Ascending aorta (tissue), 2 donors: ENCODE results near the gene ZNF311. TPM values are rescaled to one million over a fixed set of nuclear protein-coding genes. Genes with fewer than 3 reads are reported as not detected.
A peak's percentile ranks its signal among the peaks of the same experiment; 100 is the strongest.

ENCODE experiments used
- DNase-seq, 2 donors: peaks; one replicate each; pipeline ENCODE4 v3.0.0-alpha.2; 2019; ENCODE audit warnings: low spot score in 2 of 2
- H3K27ac ChIP-seq, 2 donors: fragments of 200-600 bp; sonication (generic); one replicate each; pipeline ENCODE4 v1.5.1; 2016 to 2017; ENCODE audit warnings: mild to moderate bottlenecking in 1 of 2
- H3K27me3 ChIP-seq: fragments of 200-600 bp; sonication (generic); one replicate; pipeline ENCODE4 v1.5.1; 2017
- H3K36me3 ChIP-seq, 2 donors: fragments of 200-600 bp; sonication (generic); one replicate each; pipeline ENCODE4 v1.5.1; 2016
- H3K4me1 ChIP-seq, 2 donors: fragments of 200-600 bp; sonication (generic); one replicate each; pipeline ENCODE4 v1.5.1; 2016 to 2017; ENCODE audit warnings: mild to moderate bottlenecking in 1 of 2
- H3K4me3 ChIP-seq, 2 donors: fragments of 200-600 bp; sonication (generic); one replicate each; pipeline ENCODE4 v1.5.1; 2016 to 2017; ENCODE audit warnings: mild to moderate bottlenecking in 1 of 2
- H3K9me3 ChIP-seq, 2 donors: fragments of 200-600 bp; sonication (generic); one replicate each; pipeline ENCODE4 v1.5.1; 2016
- CTCF ChIP-seq, 3 experiments: fragments of 200-600 bp in 2 of 3; fragments of 450-650 bp in 1 of 3; sonication (generic) in 2 of 3; IDR thresholded peaks; one replicate each; pipeline ENCODE4 v1.5.1; 2016 to 2019; ENCODE audit warnings: antibody characterized with exemption in 3 of 3, mild to moderate bottlenecking in 1 of 3, moderate library complexity in 1 of 3
- intact Hi-C: fragments of 100-400 bp; cut with DNase I; formaldehyde crosslinking; loops from one replicate; pipeline ENCODE4 v1.15.1; 2023
- total RNA-seq: library from RNA; depleted of rRNA; stranded (reverse); fragments of >200 nt; gene quantifications from one replicate; pipeline ENCODE4 v1.1.0, GENCODE V29; 2016

Gene ZNF311
- total RNA-seq, 1 donor from 2014 or later: not detected

GRCh38 chr6:29025927-29026585 is 20.9 kb upstream of the ZNF311 start:
- H3K27me3 ChIP-seq: no peaks in the 10 kb centered on the region
- no peak for TF ChIP-seq CTCF (IDR thresholded peaks at IDR 0.05)
- DNase-seq: no peak
- no peaks in the 10 kb centered on the region for H3K36me3 ChIP-seq
- no peaks in the 10 kb centered on the region for H3K4me1 ChIP-seq
- H3K27ac ChIP-seq: no peak overlapping the region
- no peaks in the 10 kb centered on the region for H3K9me3 ChIP-seq
- no peak overlapping the region for H3K4me3 ChIP-seq
- intact Hi-C loops: loop anchor here (5.0 kb wide), 1 partner anchor 194 kb away; no protein-coding TSS in a partner anchor

- H3K27ac ChIP-seq: no peak overlapping the region
- H3K4me3 ChIP-seq: no peak overlapping the region
- intact Hi-C loops: no loop called here
- no peaks in the 10 kb centered on the region for H3K9me3 ChIP-seq
- DNase-seq: no peak
- H3K4me1 ChIP-seq: no peaks in the 10 kb centered on the region
- TF ChIP-seq CTCF (IDR thresholded peaks at IDR 0.05): no peak
- H3K27me3 ChIP-seq: no peaks in the 10 kb centered on the region
- no peaks in the 10 kb centered on the region for H3K36me3 ChIP-seq
These were observed 16.3 kb upstream of the ZNF311 start for GRCh38 chr6:29021434-29021833.

- no peaks in the 10 kb centered on the region for H3K36me3 ChIP-seq
- no peak for DNase-seq
- intact Hi-C loops: loop anchor here (5.0 to 10.0 kb wide), 3 partner anchors 97 to 1115 kb away; partner anchors contain the start of gene TRIM27
- H3K27me3 ChIP-seq: peaks cover 1% of the 10 kb centered on the region
- no peak overlapping the region for H3K27ac ChIP-seq
- no peaks in the 10 kb centered on the region for H3K9me3 ChIP-seq
- TF ChIP-seq CTCF (IDR thresholded peaks at IDR 0.05): no peak
- H3K4me1 ChIP-seq: no peaks in the 10 kb centered on the region
- no peak overlapping the region for H3K4me3 ChIP-seq
These were observed 14.5 kb upstream of the ZNF311 start for GRCh38 chr6:29019629-29020028.

- DNase-seq: no peak
- intact Hi-C loops: loop anchor here (1.0 to 10.0 kb wide), 5 partner anchors 75 to 1113 kb away; partner anchors contain the start of gene TRIM27
- Histone ChIP-seq H3K4me1 (no peaks in the 10 kb centered on the region), H3K27ac (no peak overlapping the region), H3K36me3 (no peaks in the 10 kb centered on the region), H3K4me3 (no peak overlapping the region), H3K27me3 (peaks cover 5% of the 10 kb centered on the region), H3K9me3 (no peaks in the 10 kb centered on the region)
- no peak for TF ChIP-seq CTCF (IDR thresholded peaks at IDR 0.05)
These were observed 12.3 kb upstream of the ZNF311 start for GRCh38 chr6:29017428-29017802.

GRCh38 chr6:29016559-29017427 is 11.7 kb upstream of the ZNF311 start:
- intact Hi-C loops: loop anchor here (1.0 to 10.0 kb wide), 8 partner anchors 31 to 1112 kb away; partner anchors contain the start of gene TRIM27
- H3K4me3 ChIP-seq: peak overlapping the region; percentile 47 to 71
- DNase-seq: peak in 1 of 2 donors; percentile 92
- no peaks in the 10 kb centered on the region for H3K36me3 ChIP-seq
- H3K27ac ChIP-seq: peak overlapping the region in 1 of 2 donors; percentile 67
- no peaks in the 10 kb centered on the region for H3K9me3 ChIP-seq
- peak; percentile 53 to 65 (median 61) for TF ChIP-seq CTCF (IDR thresholded peaks at IDR 0.05)
- peaks cover 0 to 2% of the 10 kb centered on the region in 2 donors for H3K4me1 ChIP-seq
- peaks cover 5% of the 10 kb centered on the region for H3K27me3 ChIP-seq
